ENCODE data around the gene SRGAP3.

GRCh38 chr3:9248522-9249271, 749 bp downstream of the SRGAP3 start:
- no peak for TF ChIP-seq CTCF (IDR thresholded peaks at IDR 0.05; ENCODE audit: insufficient read depth, low read depth, low read length)
- no peak for TF ChIP-seq EZH2 (IDR thresholded peaks at IDR 0.05; ENCODE audit: insufficient read depth, low read length)
